H9 (cell line): ENCODE measurements around the gene GMPR2. TPM values are rescaled to one million over a fixed set of nuclear protein-coding genes. Genes with fewer than 3 reads are reported as not detected.

Experiments
- DNase-seq: peaks from one replicate; pipeline ENCODE4 v3.0.0-alpha.2; 2017
- H2AFZ ChIP-seq: one replicate; pipeline ENCODE4 v1.6.1; 2013; ENCODE audit warnings: mild to moderate bottlenecking, low read length, control low read depth, moderate library complexity
- H2AK5ac ChIP-seq: 2 replicates; pipeline ENCODE4 v1.6.1; 2013; ENCODE audit warnings: low read length, control low read depth, mixed read lengths; ENCODE audit not compliant: insufficient read length
- H2BK120ac ChIP-seq: one replicate; pipeline ENCODE4 v1.6.1; 2013; ENCODE audit warnings: low read depth, mild to moderate bottlenecking, low read length, control low read depth, inconsistent platforms; ENCODE audit not compliant: poor library complexity, severe bottlenecking
- H2BK12ac ChIP-seq: 2 replicates; pipeline ENCODE4 v1.6.1; 2013; ENCODE audit warnings: low read length, control low read depth, mixed read lengths, low read depth; ENCODE audit not compliant: insufficient read length
- H2BK15ac ChIP-seq: 2 replicates; pipeline ENCODE4 v1.6.1; 2013; ENCODE audit warnings: low read depth, low read length, control low read depth
- H2BK20ac ChIP-seq: one replicate; pipeline ENCODE4 v1.6.1; 2013; ENCODE audit warnings: low read depth, mild to moderate bottlenecking, low read length, control low read depth, inconsistent platforms; ENCODE audit not compliant: poor library complexity, severe bottlenecking
- H2BK5ac ChIP-seq: 2 replicates; pipeline ENCODE4 v1.6.1; 2013; ENCODE audit warnings: low read length, control low read depth, mixed read lengths; ENCODE audit not compliant: insufficient read length
- H3K14ac ChIP-seq: 2 replicates; pipeline ENCODE4 v1.6.1; 2013; ENCODE audit warnings: low read length, control low read depth; ENCODE audit not compliant: insufficient read depth
- H3K18ac ChIP-seq: 2 replicates; pipeline ENCODE4 v1.6.1; 2013; ENCODE audit warnings: low read depth, mild to moderate bottlenecking, mixed read lengths, low read length, control low read depth; ENCODE audit not compliant: insufficient read length
- H3K23ac ChIP-seq: 2 replicates; pipeline ENCODE4 v1.6.1; 2013; ENCODE audit warnings: low read length, control low read depth, mixed read lengths, low read depth; ENCODE audit not compliant: insufficient read length
- H3K23me2 ChIP-seq: 2 replicates; pipeline ENCODE4 v1.6.1; 2013; ENCODE audit warnings: low read depth, mild to moderate bottlenecking, mixed read lengths, low read length, control low read depth; ENCODE audit not compliant: insufficient read length, poor library complexity, severe bottlenecking
- H3K27ac ChIP-seq: 2 replicates; pipeline ENCODE4 v1.5.1; 2013; ENCODE audit warnings: low read length, control low read depth, mixed read lengths, low read depth; ENCODE audit not compliant: insufficient read length
- H3K27me3 ChIP-seq: 2 replicates; pipeline ENCODE4 v1.6.1; 2013; ENCODE audit warnings: low read length, control low read depth, inconsistent platforms; ENCODE audit not compliant: insufficient read depth
- H3K4ac ChIP-seq: 2 replicates; pipeline ENCODE4 v1.6.1; 2013; ENCODE audit warnings: low read depth, mild to moderate bottlenecking, control low read depth, inconsistent platforms, low read length, moderate library complexity
- H3K4me1 ChIP-seq: 2 replicates; pipeline ENCODE4 v1.6.1; 2013; ENCODE audit warnings: low read length, control low read depth, inconsistent platforms; ENCODE audit not compliant: insufficient read depth
- H3K4me2 ChIP-seq: 2 replicates; pipeline ENCODE4 v1.6.1; 2013; ENCODE audit warnings: low read length, control low read depth, mixed read lengths; ENCODE audit not compliant: insufficient read length, insufficient read depth
- H3K56ac ChIP-seq: 2 replicates; pipeline ENCODE4 v1.6.1; 2013; ENCODE audit warnings: low read depth, mild to moderate bottlenecking, mixed read lengths, low read length, control low read depth; ENCODE audit not compliant: insufficient read length
- H3K79me1 ChIP-seq: 2 replicates; pipeline ENCODE4 v1.6.1; 2013; ENCODE audit warnings: low read depth, mild to moderate bottlenecking, moderate library complexity, low read length, control low read depth, inconsistent platforms; ENCODE audit not compliant: insufficient read depth, poor library complexity, severe bottlenecking
- H3K79me2 ChIP-seq: 2 replicates; pipeline ENCODE4 v1.6.1; 2013; ENCODE audit warnings: low read length, control low read depth, inconsistent platforms; ENCODE audit not compliant: insufficient read depth
- H3K9ac ChIP-seq: 2 replicates; pipeline ENCODE4 v1.6.1; 2013; ENCODE audit warnings: low read length, control low read depth, mixed read lengths; ENCODE audit not compliant: insufficient read length; ENCODE audit errors: extremely low read depth
- H3K9me3 ChIP-seq: one replicate; pipeline ENCODE4 v1.6.1; 2013; ENCODE audit warnings: low read depth, low read length, inconsistent platforms; ENCODE audit not compliant: control insufficient read depth
- H3T11ph ChIP-seq: one replicate; pipeline ENCODE4 v1.6.1; 2013; ENCODE audit warnings: mild to moderate bottlenecking, low read length, control low read depth, inconsistent platforms
- H4K20me1 ChIP-seq: one replicate; pipeline ENCODE4 v1.6.1; 2013; ENCODE audit not compliant: control insufficient read depth, insufficient read length, insufficient read depth
- H4K5ac ChIP-seq: 2 replicates; pipeline ENCODE4 v1.6.1; 2013; ENCODE audit warnings: low read depth, mild to moderate bottlenecking, mixed read lengths, low read length, control low read depth; ENCODE audit not compliant: insufficient read length
- H4K8ac ChIP-seq: replicated peaks from 2 replicates; pipeline ENCODE4 v1.6.1; 2013; ENCODE audit warnings: low read length, control low read depth, mixed read lengths, low read depth; ENCODE audit not compliant: insufficient read length
- H4K91ac ChIP-seq: 2 replicates; pipeline ENCODE4 v1.6.1; 2013; ENCODE audit warnings: low read depth, mild to moderate bottlenecking, moderate library complexity, mixed read lengths, low read length, control low read depth; ENCODE audit not compliant: insufficient read length
- H3K27ac Mint-ChIP-seq, 3 experiments: 2 replicates in 2 of 3; 3 replicates in 1 of 3; pipeline ENCODE4 v1.8.0; 2020 to 2021; ENCODE audit warnings: mixed read lengths in 3 of 3, mild to moderate bottlenecking in 1 of 3, moderate library complexity in 1 of 3
- H3K27me3 Mint-ChIP-seq: 2 replicates; pipeline ENCODE4 v1.8.0; 2021; ENCODE audit warnings: low read depth, mild to moderate bottlenecking, moderate library complexity, mixed read lengths
- H3K36me3 Mint-ChIP-seq, 3 experiments: 2 replicates in 2 of 3; 3 replicates in 1 of 3; pipeline ENCODE4 v1.8.0; 2020 to 2021; ENCODE audit warnings: low read depth in 3 of 3, mixed read lengths in 3 of 3; ENCODE audit not compliant: insufficient read depth in 1 of 3
- H3K4me1 Mint-ChIP-seq, 2 experiments: 2 replicates each; pipeline ENCODE4 v1.8.0; 2020; ENCODE audit warnings: mixed read lengths in 2 of 2
- H3K4me3 Mint-ChIP-seq, 2 experiments: 2 replicates in 1 of 2; 3 replicates in 1 of 2; pipeline ENCODE4 v1.8.0; 2020 to 2021; ENCODE audit warnings: mild to moderate bottlenecking in 2 of 2, mixed read lengths in 2 of 2, moderate library complexity in 1 of 2
- H3K9me3 Mint-ChIP-seq, 2 experiments: 2 replicates in 1 of 2; 3 replicates in 1 of 2; pipeline ENCODE4 v1.8.0; 2020; ENCODE audit warnings: mild to moderate bottlenecking in 2 of 2, mixed read lengths in 2 of 2, moderate library complexity in 1 of 2
- CTCF ChIP-seq: fragments of 200-600 bp; sonication (generic); conservative IDR thresholded peaks from 3 replicates; pipeline ENCODE4 v1.8.0; 2021; ENCODE audit warnings: antibody characterized with exemption, mild to moderate bottlenecking
- WGBS: extraction: QIAGEN DNeasy Blood & Tissue Kit; methylation state at CpG from one replicate; pipeline ENCODE4 v1.1.7; 2013; ENCODE audit warnings: missing lambda C conversion rate, low lambda C conversion rate, mixed read lengths; ENCODE audit not compliant: insufficient read length; ENCODE audit errors: extremely low coverage; 5-methylcytosine and 5-hydroxymethylcytosine counted together
- total RNA-seq: library from RNA; stranded (reverse); gene quantifications from 2 replicates; pipeline ENCODE4 v1.2.1, GENCODE V29; 2021

The GMPR2 gene
- total RNA-seq, 1 experiment from 2014 or later: 84.7 TPM

DNA sequence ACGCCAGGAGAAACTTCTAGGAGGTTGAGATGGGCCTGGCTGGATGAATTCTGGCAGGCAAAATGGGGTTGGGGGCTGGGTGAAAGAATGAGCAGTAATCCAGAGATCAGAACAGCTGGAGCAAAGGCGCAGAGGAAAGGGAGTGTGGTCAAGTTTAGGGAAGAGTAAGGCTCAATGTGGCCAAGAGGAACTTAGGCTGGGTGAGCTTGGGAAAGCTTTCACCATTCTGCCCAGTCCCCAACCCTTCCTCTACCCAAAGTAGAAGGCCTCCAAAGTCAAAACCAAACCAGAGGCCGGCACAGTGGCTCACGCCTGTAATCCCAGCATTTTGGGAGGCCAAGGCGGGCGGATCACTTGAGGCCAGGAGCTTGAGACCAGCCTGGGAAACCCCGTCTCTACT, 48.9 kb downstream of the GMPR2 start:
- H2BK12ac ChIP-seq: no peak overlapping the region
- DNase-seq: no peak
- no peak overlapping the region for H4K8ac ChIP-seq
- H3K27ac ChIP-seq: no peak overlapping the region
- no peak overlapping the region for H2BK20ac ChIP-seq
- no peak overlapping the region for H3K18ac ChIP-seq
- no peak for TF ChIP-seq CTCF
- no peaks in the 10 kb centered on the region for H3K4me1 ChIP-seq
- H3K9me3 ChIP-seq: no peaks in the 10 kb centered on the region
- no peaks in the 10 kb centered on the region for H3K9me3 Mint-ChIP-seq
- no peaks in the 10 kb centered on the region for H4K20me1 ChIP-seq
- no peak overlapping the region for H2AFZ ChIP-seq
- H3K14ac ChIP-seq: no peak overlapping the region
- H2AK5ac ChIP-seq: no peak overlapping the region
- no peak overlapping the region for H3K4ac ChIP-seq
- no peaks in the 10 kb centered on the region for H3K79me1 ChIP-seq
- no peak overlapping the region for H2BK15ac ChIP-seq
- H4K91ac ChIP-seq: no peak overlapping the region
- H3K4me1 Mint-ChIP-seq: peaks cover 2% of the 10 kb centered on the region in 2 experiments; a peak in 1 of 4 replicates
- H2BK5ac ChIP-seq: no peak overlapping the region
- H2BK120ac ChIP-seq: no peak overlapping the region
- no CpG with 5 or more reads among the region's 7 CpGs for WGBS
- H3K23ac ChIP-seq: no peak overlapping the region
- no peaks in the 10 kb centered on the region for H3K27me3 ChIP-seq
- H3K4me2 ChIP-seq: no peak overlapping the region
- no peak overlapping the region for H3K56ac ChIP-seq
- no peaks in the 10 kb centered on the region for H3K79me2 ChIP-seq
- no peak overlapping the region; a peak in 1 of 7 replicates for H3K27ac Mint-ChIP-seq
- H3K9ac ChIP-seq: no peak overlapping the region
- H4K5ac ChIP-seq: no peak overlapping the region
- no peaks in the 10 kb centered on the region for H3K36me3 Mint-ChIP-seq
- H3K27me3 Mint-ChIP-seq: no peaks in the 10 kb centered on the region
- H3T11ph ChIP-seq: no peak overlapping the region
- H3K23me2 ChIP-seq: no peaks in the 10 kb centered on the region
- H3K4me3 Mint-ChIP-seq: no peak overlapping the region
